HCT116 (cell line): ENCODE data around the gene PRDM7. TPM values are rescaled to one million over a fixed set of nuclear protein-coding genes. Genes with fewer than 3 reads are reported as not detected.

Source experiments
- ATAC-seq: fragments of 200-7000 bp; cut with Tn5 transposase; 2 replicates; pipeline ENCODE4 v1.9.1; 2020; ENCODE audit warnings: mild to moderate bottlenecking, moderate library complexity
- BruUV-seq: library from RNA; stranded (reverse); fragments of 400-500 nt; replicated peaks from 2 replicates; lab custom pipeline; 2021; lab: Mats Ljungman, UMichigan
- CTCF ChIA-PET: fragments of 300-600 bp; sonication (Branson Sonifier 250); formaldehyde crosslinking; loops from one replicate; lab custom pipeline; 2021; ENCODE audit warnings: antibody characterized with exemption; lab: Charles Lee
- POLR2A ChIA-PET: fragments of 300-600, 350-600 bp; sonication (Branson Sonifier 250); formaldehyde crosslinking; loops from one replicate; lab custom pipeline; 2021; ENCODE audit warnings: antibody characterized with exemption; lab: Charles Lee
- RAD21 ChIA-PET, 2 experiments: fragments of 300-600 bp; sonication (Branson Sonifier 250); formaldehyde crosslinking; loops; one replicate each; lab custom pipeline; 2023; ENCODE audit warnings: low total read pairs in 2 of 2; ENCODE audit not compliant: uncharacterized antibody in 2 of 2, unreplicated experiment in 2 of 2, low non-redundant PET in 1 of 2; lab: Charles Lee
- DNase-seq: peaks from one replicate; pipeline ENCODE4 v3.0.0-alpha.2; 2010; ENCODE audit warnings: low read depth, low spot score
- H2AFZ ChIP-seq: fragments of 200-600 bp; shearing (Covaris generic), sonication (generic); 2 replicates; pipeline ENCODE4 v1.6.1; 2017; ENCODE audit warnings: low read depth, mixed run types, mixed read lengths, antibody characterized with exemption, low read length; ENCODE audit not compliant: poor library complexity, severe bottlenecking
- H3K27ac ChIP-seq: 2 replicates; pipeline ENCODE4 v1.5.1; 2012; ENCODE audit warnings: low read depth, low read length
- H3K27me3 ChIP-seq: fragments of 200-600 bp; sonication (generic); 2 replicates; pipeline ENCODE4 v1.6.1; 2016; ENCODE audit warnings: mixed run types, low read length, mixed read lengths; ENCODE audit not compliant: insufficient read depth
- H3K36me3 ChIP-seq, 2 experiments: fragments of 200-500 bp in 1 of 2; fragments of 200-600 bp in 1 of 2; sonication (Bioruptor generic) in 1 of 2; sonication (generic) in 1 of 2; 2 replicates each; pipeline versions ENCODE4 v1.5.1 to v1.6.1; 2014 to 2016; ENCODE audit warnings: low read length in 2 of 2, inconsistent platforms in 1 of 2, mixed read lengths in 1 of 2, mixed run types in 1 of 2; ENCODE audit not compliant: insufficient read depth in 2 of 2, control insufficient read depth in 1 of 2
- H3K4me1 ChIP-seq, 2 experiments: fragments of 200-600 bp in 1 of 2; sonication (generic) in 1 of 2; 2 replicates each; pipeline versions ENCODE4 v1.5.1 to v1.6.1; 2012 to 2017; ENCODE audit warnings: low read length in 2 of 2, inconsistent platforms in 1 of 2, mild to moderate bottlenecking in 1 of 2, mixed read lengths in 1 of 2, mixed run types in 1 of 2, moderate library complexity in 1 of 2; ENCODE audit not compliant: insufficient read depth in 2 of 2, control insufficient read depth in 1 of 2
- H3K4me2 ChIP-seq: fragments of 200-600 bp; sonication (generic); 2 replicates; pipeline ENCODE4 v1.6.1; 2017; ENCODE audit warnings: mixed run types, low read length, mixed read lengths
- H3K4me3 ChIP-seq, 2 experiments: fragments of 200-600 bp in 1 of 2; sonication (generic) in 1 of 2; replicated peaks in 1 of 2; 2 replicates each; pipeline ENCODE4 v1.5.1; 2011 to 2016; ENCODE audit warnings: low read length in 2 of 2, control low read depth in 1 of 2, low read depth in 1 of 2, mild to moderate bottlenecking in 1 of 2, mixed read lengths in 1 of 2, mixed run types in 1 of 2
- H3K79me2 ChIP-seq: fragments of 200-600 bp; sonication (generic); 2 replicates; pipeline ENCODE4 v1.6.1; 2017; ENCODE audit warnings: mild to moderate bottlenecking, mixed run types, low read length, moderate library complexity, mixed read lengths; ENCODE audit not compliant: insufficient read depth
- H3K9ac ChIP-seq: fragments of 200-600 bp; sonication (generic); 2 replicates; pipeline ENCODE4 v1.6.1; 2016; ENCODE audit warnings: low read length, mixed read lengths
- H3K9me2 ChIP-seq: fragments of 200-600 bp; sonication (generic), shearing (Covaris generic); 2 replicates; pipeline ENCODE4 v1.6.1; 2017; ENCODE audit warnings: mixed run types, mild to moderate bottlenecking, moderate library complexity; ENCODE audit not compliant: insufficient read depth
- H3K9me3 ChIP-seq, 2 experiments: fragments of 200-500 bp in 1 of 2; fragments of 200-600 bp in 1 of 2; sonication (Bioruptor generic) in 1 of 2; sonication (generic) in 1 of 2; 2 replicates each; pipeline ENCODE4 v1.6.1; 2014 to 2017; ENCODE audit warnings: low read length in 2 of 2, mixed read lengths in 2 of 2, inconsistent platforms in 1 of 2, low read depth in 1 of 2, mild to moderate bottlenecking in 1 of 2, mixed run types in 1 of 2, moderate library complexity in 1 of 2; ENCODE audit not compliant: control insufficient read depth in 1 of 2, insufficient read depth in 1 of 2
- H4K20me1 ChIP-seq: fragments of 200-600 bp; sonication (generic), shearing (Covaris generic); 2 replicates; pipeline ENCODE4 v1.6.1; 2017; ENCODE audit warnings: mixed run types, mild to moderate bottlenecking, moderate library complexity; ENCODE audit not compliant: insufficient read depth
- ATF3 ChIP-seq: IDR thresholded peaks from 2 replicates; pipeline ENCODE4 v1.6.1; 2012
- CTCF ChIP-seq, 3 experiments: fragments of 200-600 bp in 1 of 3; sonication (generic) in 1 of 3; IDR thresholded peaks in 2 of 3; conservative IDR thresholded peaks in 1 of 3; 2 replicates each; pipeline ENCODE4 v1.5.1; 2012 to 2017; ENCODE audit warnings: low read depth in 2 of 3, low read length in 2 of 3, antibody characterized with exemption in 1 of 3, borderline replicate concordance in 1 of 3, control low read depth in 1 of 3, mild to moderate bottlenecking in 1 of 3, mixed read lengths in 1 of 3, mixed run types in 1 of 3, moderate library complexity in 1 of 3; ENCODE audit not compliant: insufficient read depth in 1 of 3
- EGR1 ChIP-seq: IDR thresholded peaks from 2 replicates; pipeline ENCODE4 v1.6.1; 2012; ENCODE audit warnings: low read depth
- EZH2 ChIP-seq: fragments of 200-600 bp; sonication (generic); IDR thresholded peaks from 2 replicates; pipeline ENCODE4 v1.6.1; 2017; ENCODE audit warnings: antibody characterized with exemption, mixed run types
- EZH2phosphoT487 ChIP-seq: fragments of 200-600 bp; IDR thresholded peaks from 2 replicates; pipeline ENCODE4 v1.6.1; 2018; ENCODE audit warnings: antibody characterized with exemption, borderline replicate concordance
- JUND ChIP-seq: IDR thresholded peaks from 2 replicates; pipeline ENCODE4 v1.6.1; 2012
- POLR2AphosphoS5 ChIP-seq: IDR thresholded peaks from 2 replicates; pipeline ENCODE4 v1.6.1; 2011; ENCODE audit warnings: mild to moderate bottlenecking, low read depth, low read length, moderate library complexity
- RAD21 ChIP-seq: IDR thresholded peaks from 2 replicates; pipeline ENCODE4 v1.6.1; 2012; ENCODE audit warnings: low read depth, mild to moderate bottlenecking
- REST ChIP-seq: IDR thresholded peaks from 2 replicates; pipeline ENCODE4 v1.6.1; 2012; ENCODE audit warnings: low read depth
- SIN3A ChIP-seq: IDR thresholded peaks from 2 replicates; pipeline ENCODE4 v1.6.1; 2012; ENCODE audit warnings: low read depth
- SP1 ChIP-seq: IDR thresholded peaks from 2 replicates; pipeline ENCODE4 v1.6.1; 2012; ENCODE audit warnings: low read depth
- SRF ChIP-seq: IDR thresholded peaks from 2 replicates; pipeline ENCODE4 v1.6.1; 2012; ENCODE audit warnings: low read depth
- TCF7L2 ChIP-seq: IDR thresholded peaks from 2 replicates; pipeline ENCODE4 v1.7.0; 2011; ENCODE audit warnings: borderline replicate concordance, inconsistent platforms; ENCODE audit not compliant: insufficient read depth, insufficient read length; ENCODE audit errors: extremely low read depth
- YY1 ChIP-seq: IDR thresholded peaks from 2 replicates; pipeline ENCODE4 v1.6.1; 2011; ENCODE audit warnings: low read length, low read depth, moderate library complexity, mild to moderate bottlenecking; ENCODE audit not compliant: insufficient replicate concordance; ENCODE audit errors: extremely low read depth
- ZBTB33 ChIP-seq: IDR thresholded peaks from 2 replicates; pipeline ENCODE4 v1.6.1; 2011; ENCODE audit warnings: mild to moderate bottlenecking, low read length, moderate library complexity; ENCODE audit not compliant: insufficient replicate concordance; ENCODE audit errors: extremely low read depth
- ZFX ChIP-seq: fragments of 450-650 bp; IDR thresholded peaks from 2 replicates; pipeline ENCODE4 v1.6.1; 2017
- intact Hi-C: fragments of 100-400 bp; cut with micrococcal nuclease; formaldehyde crosslinking; loops from 2 replicates; pipeline ENCODE4 v1.10.0; 2022
- total RNA-seq: library from RNA; stranded (reverse); gene quantifications from one replicate; pipeline ENCODE4 v1.2.1, GENCODE V29; 2021; ENCODE audit not compliant: unreplicated experiment

The PRDM7 gene
- total RNA-seq, 1 experiment from 2014 or later: 0.07 TPM

GRCh38 chr16:90031186-90031930 is 45.8 kb downstream of the PRDM7 start:
- Histone ChIP-seq H3K9me2 (no peaks in the 10 kb centered on the region), H3K79me2 (peaks cover 21% of the 10 kb centered on the region), H3K9me3 (no peaks in the 10 kb centered on the region; a peak in 1 of 4 replicates), H4K20me1 (no peaks in the 10 kb centered on the region), H3K36me3 (peaks cover 35 to 55% of the 10 kb centered on the region in 2 experiments), H3K4me2 (no peak overlapping the region), H3K4me1 (no peaks in the 10 kb centered on the region), H2AFZ (no peak overlapping the region), H3K27me3 (no peaks in the 10 kb centered on the region), H3K27ac (no peak overlapping the region), H3K4me3 (no peak overlapping the region), H3K9ac (no peak overlapping the region)
- DNase-seq (no peak), ATAC-seq (no peak)
- TF ChIP-seq SRF (no peak), SP1 (no peak), EGR1 (no peak), CTCF (IDR thresholded peaks at IDR 0.05 in 2 of 3, conservative IDR thresholded peaks at IDR 0.05 in 1 of 3; ENCODE audit: borderline replicate concordance in 1 of 3, insufficient read depth in 1 of 3, low read depth in 2 of 3, low read length in 2 of 3) (no peak), TCF7L2 (no peak), ZFX (no peak), YY1 (no peak), EZH2phosphoT487 (no peak), JUND (no peak), SIN3A (no peak), ZBTB33 (no peak), ATF3 (no peak), EZH2 (no peak), POLR2AphosphoS5 (no peak), RAD21 (no peak), REST (no peak)
- CTCF ChIA-PET: no interaction called here
- POLR2A ChIA-PET: interaction anchor here (1.2 kb wide), 1 partner anchor 8 kb away, joined by 3 read pairs; no protein-coding TSS in a partner anchor
- BruUV-seq: no TSS peak
- intact Hi-C loops: no loop called here
- RAD21 ChIA-PET: no interaction called here
